ENCODE measurements around the gene TREX2. TPM values are rescaled to one million over a fixed set of nuclear protein-coding genes. Genes with fewer than 3 reads are reported as not detected.

TREX2 gene
- total RNA-seq, 1 experiment from 2014 or later, result 1.1 TPM

GRCh38 chrX:153423652-153424051, 22.2 kb downstream of the TREX2 start:
- H2AFZ ChIP-seq (ENCODE audit: low read length), result no peak overlapping the region
- no peak overlapping the region for H3K4me2 ChIP-seq (ENCODE audit: insufficient read depth, insufficient read length, low read length)
- no peak overlapping the region for H2BK12ac ChIP-seq (ENCODE audit: insufficient read length, low read depth, low read length)
- no peak overlapping the region for H2AK5ac ChIP-seq (ENCODE audit: insufficient read length, low read length)
- H3K4me3 Mint-ChIP-seq, result no peak overlapping the region
- WGBS (ENCODE audit: extremely low coverage, insufficient read length, low lambda C conversion rate), result no CpG with 5 or more reads among the region's 8 CpGs
- H3K23me2 ChIP-seq (ENCODE audit: insufficient read length, low read depth, low read length, poor library complexity, severe bottlenecking), result no peaks in the 10 kb centered on the region
- DNase-seq, result no peak
- no peak overlapping the region for H3K23ac ChIP-seq (ENCODE audit: insufficient read length, low read depth, low read length)
- peaks cover 79% of the 10 kb centered on the region in 2 experiments for H3K9me3 Mint-ChIP-seq
- H4K8ac ChIP-seq (replicated peaks; ENCODE audit: insufficient read length, low read depth, low read length), result no peak overlapping the region
- no peaks in the 10 kb centered on the region for H3K4me1 ChIP-seq (ENCODE audit: insufficient read depth, low read length)
- H3K27me3 ChIP-seq (ENCODE audit: insufficient read depth, low read length), result no peaks in the 10 kb centered on the region
- no peaks in the 10 kb centered on the region for H3K79me2 ChIP-seq (ENCODE audit: insufficient read depth, low read length)
- no peak overlapping the region for H3K27ac ChIP-seq (ENCODE audit: insufficient read length, low read depth, low read length)
- no peak overlapping the region for H3K4ac ChIP-seq (ENCODE audit: low read depth, low read length)
- no peaks in the 10 kb centered on the region for H3K4me1 Mint-ChIP-seq
- H2BK15ac ChIP-seq (ENCODE audit: low read depth, low read length), result no peak overlapping the region
- no peak overlapping the region for H2BK20ac ChIP-seq (ENCODE audit: low read depth, low read length, poor library complexity, severe bottlenecking)
- peaks cover 0 to 6% (median 0%) of the 10 kb centered on the region in 3 experiments; a peak in 3 of 7 replicates for H3K36me3 Mint-ChIP-seq (ENCODE audit: insufficient read depth in 1 of 3, low read depth in 3 of 3)
- H4K5ac ChIP-seq (ENCODE audit: insufficient read length, low read depth, low read length), result no peak overlapping the region
- no peak overlapping the region for H3K27ac Mint-ChIP-seq
- H3T11ph ChIP-seq (ENCODE audit: low read length), result no peak overlapping the region
- no peaks in the 10 kb centered on the region for H4K20me1 ChIP-seq (ENCODE audit: control insufficient read depth, insufficient read depth, insufficient read length)
- no peaks in the 10 kb centered on the region; the same call in none of the 2 replicates for H3K27me3 Mint-ChIP-seq (ENCODE audit: low read depth)
- H3K18ac ChIP-seq (ENCODE audit: insufficient read length, low read depth, low read length), result no peak overlapping the region
- H3K56ac ChIP-seq (ENCODE audit: insufficient read length, low read depth, low read length), result no peak overlapping the region
- no peak overlapping the region for H4K91ac ChIP-seq (ENCODE audit: insufficient read length, low read depth, low read length)
- no peak overlapping the region for H2BK120ac ChIP-seq (ENCODE audit: low read depth, low read length, poor library complexity, severe bottlenecking)
- H3K9me3 ChIP-seq (ENCODE audit: control insufficient read depth, low read depth, low read length), result peaks cover 75% of the 10 kb centered on the region
- no peak for TF ChIP-seq CTCF (conservative IDR thresholded peaks at IDR 0.05)
- no peak overlapping the region for H3K9ac ChIP-seq (ENCODE audit: extremely low read depth, insufficient read length, low read length)
- no peaks in the 10 kb centered on the region for H3K79me1 ChIP-seq (ENCODE audit: insufficient read depth, low read depth, low read length, poor library complexity, severe bottlenecking)
- H2BK5ac ChIP-seq (ENCODE audit: insufficient read length, low read length), result no peak overlapping the region
- no peak overlapping the region for H3K14ac ChIP-seq (ENCODE audit: insufficient read depth, low read length)

Data from H9 (cell line).